Stimulated activated CD8-positive, alpha-beta memory T cell treated with anti-CD3 and anti-CD28 coated beads, Interleukin-7, amount 100 ng/mL, for 1 hour (primary cell): ENCODE results near the gene VPS16.

Experiments
- DNase-seq, 2 donors: peaks; one replicate each; pipeline ENCODE4 v3.0.0-alpha.2; 2020; ENCODE audit warnings: low read depth in 2 of 2

The VPS16 gene

DNA sequence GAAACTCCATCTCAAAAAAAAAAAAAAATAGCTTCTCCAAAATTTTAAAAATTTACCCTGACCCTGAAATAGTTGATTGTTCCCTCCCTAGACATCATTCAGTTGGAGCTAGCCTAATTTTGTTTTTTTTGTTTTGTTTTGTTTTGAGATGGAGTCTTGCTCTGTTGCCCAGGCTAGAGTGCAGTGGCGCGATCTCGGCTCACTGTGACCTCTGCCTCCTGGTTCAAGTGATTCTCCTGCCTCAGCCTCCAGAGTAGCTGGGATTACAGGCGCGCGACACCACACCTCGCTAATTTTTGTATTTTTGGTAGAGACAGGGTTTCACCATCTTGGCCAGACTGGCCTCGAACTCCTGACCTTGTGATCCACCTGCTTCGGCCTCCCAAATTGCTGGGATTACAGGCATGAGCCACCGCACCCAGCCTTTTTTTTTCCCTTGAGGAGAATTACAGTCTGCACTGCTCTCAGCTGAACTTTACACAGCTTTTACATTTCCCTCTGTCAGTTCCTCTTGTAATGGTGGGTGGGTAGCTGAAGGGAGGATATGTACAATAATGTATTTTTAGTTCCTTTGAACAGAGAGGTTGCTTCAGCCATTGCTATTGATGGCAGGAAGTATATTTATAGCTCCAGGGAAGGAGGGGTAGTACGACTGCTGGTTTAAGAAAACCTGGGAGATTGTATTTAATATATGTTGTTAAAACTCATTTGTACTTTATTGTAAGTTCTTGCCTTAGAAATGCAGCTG lies 60.5 kb downstream of the VPS16 start:
- DNase-seq = no peak

DNA sequence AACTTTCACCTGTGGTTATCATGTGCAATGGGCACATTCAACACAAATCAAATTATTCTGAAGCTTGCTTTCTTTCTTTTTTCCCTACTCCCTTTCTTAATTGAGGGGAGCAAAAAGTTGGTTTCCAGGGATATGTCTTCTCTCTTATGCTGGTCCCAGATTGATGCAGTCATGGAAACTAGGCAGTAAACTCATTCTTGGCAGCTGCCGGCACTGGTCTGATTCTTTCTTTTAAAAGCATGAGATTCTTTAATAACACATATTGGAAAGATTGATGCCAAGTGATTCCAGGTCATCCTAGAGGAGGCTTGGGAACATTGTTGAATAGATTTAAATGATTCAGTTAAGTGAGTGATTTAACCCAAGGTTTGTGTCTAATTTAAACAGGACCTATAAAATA lies 61.7 kb downstream of the VPS16 start:
- DNase-seq = no peak

DNA sequence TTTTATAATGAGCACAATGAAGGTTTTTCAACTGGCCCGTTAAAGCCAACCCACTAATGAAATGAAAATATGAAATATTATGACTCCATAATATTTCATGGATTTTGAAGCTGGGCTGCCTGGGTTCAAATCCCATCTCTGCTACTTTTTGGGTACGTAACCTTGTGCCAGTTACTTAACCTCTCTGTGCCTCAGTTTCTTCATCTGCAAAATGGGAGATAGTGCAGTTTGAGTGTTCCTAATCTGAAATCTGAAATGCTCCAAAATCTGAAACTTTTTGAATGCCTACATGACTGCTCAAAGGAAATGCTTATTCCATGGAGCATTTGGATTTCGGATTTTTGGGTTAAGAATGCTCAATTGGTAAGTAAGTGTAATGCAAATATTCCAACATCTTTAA lies 62.3 kb downstream of the VPS16 start:
- no peak for DNase-seq

DNA sequence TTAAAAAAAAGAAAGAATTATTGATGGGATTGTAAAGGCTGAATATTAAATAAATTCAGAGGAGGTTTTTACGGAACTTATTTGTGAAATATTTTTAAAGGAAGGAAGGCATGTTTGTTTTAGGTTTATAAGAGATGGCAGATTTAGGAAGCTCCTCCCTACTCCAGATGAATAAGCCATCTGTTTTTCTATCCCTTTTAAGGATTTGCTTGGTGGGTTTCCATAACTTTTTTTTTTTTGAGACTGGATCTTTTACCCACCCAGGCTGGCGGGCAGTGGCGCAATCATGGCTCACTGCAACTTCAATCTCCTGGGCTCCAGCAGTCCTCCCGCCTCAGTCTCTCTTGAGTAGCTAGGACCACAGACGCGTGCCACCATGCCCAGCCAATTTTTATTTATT lies 63.1 kb downstream of the VPS16 start:
- no peak for DNase-seq

DNA sequence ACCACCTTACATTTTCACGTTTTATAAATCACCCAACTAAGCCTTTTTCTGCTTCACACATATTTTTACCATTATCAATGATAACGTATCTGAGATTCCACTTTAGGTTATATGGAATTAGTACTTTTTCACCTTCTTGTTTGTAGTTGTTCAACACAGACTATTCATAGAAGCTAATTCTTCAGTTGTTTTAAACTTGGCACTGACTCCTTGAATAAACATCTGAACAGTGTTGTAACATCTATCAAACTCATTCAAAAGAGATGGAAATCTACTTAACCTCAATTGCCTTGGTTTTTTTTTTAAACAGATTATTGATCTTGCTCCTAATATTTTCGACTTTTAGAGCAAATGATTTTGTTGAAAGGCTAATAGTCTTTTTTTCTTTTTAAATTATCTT lies 67.0 kb downstream of the VPS16 start:
- no peak for DNase-seq

DNA sequence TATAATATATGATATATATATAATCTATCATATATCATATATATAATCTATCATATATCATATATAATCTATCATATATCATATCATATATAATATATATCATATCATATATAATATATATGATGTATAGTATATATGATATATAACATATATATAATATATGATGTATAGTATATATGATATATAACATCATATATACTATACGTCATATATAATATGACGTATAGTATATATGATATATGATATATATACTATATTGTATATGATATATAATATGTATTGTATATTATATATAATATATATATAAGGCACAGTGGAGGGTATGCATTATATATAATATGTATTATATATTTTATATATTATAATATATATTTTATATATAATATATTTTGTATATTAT lies 69.4 kb downstream of the VPS16 start:
- DNase-seq = no peak

DNA sequence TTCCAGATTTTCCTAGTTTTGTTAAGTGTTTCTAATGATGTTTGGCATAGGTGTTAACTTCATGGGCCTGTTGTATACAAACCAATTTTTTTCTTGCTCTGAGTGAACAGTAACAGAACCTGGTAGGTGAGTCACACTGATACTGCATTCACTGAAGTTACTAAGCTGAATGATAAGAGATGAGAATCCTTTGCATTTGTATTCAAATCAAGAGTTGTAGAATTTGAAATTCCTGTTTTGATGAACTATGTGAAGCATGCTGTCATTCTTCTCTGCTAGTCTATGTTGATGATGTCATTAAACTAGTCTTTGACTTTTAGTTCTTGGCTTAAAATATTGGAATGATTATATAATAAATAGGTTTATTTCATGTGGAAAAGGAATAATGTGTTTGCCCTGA lies 70.7 kb downstream of the VPS16 start:
- DNase-seq = no peak

DNA sequence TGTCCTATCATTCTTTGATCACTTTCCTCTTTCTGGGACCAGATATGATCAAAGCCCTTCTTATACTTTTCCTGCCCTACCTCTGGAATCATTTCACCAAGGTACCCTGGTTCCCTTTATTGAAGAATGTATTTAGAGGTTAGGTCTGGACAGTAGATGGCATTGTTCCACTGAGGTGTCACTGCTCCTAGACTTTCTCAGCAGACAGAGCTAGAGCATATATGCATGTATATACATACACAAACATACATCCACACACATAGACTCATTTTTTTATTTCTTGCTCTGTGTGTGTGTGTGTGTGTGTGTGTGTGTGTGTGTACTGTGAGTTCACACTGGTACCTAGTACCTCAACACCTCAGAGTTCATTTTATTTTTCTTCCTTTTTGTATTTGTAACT lies 73.6 kb downstream of the VPS16 start:
- no peak for DNase-seq
